Fibroblast of lung (primary cell): ENCODE data around the gene PYGO2.

Experiments
- EZH2 ChIP-seq: IDR thresholded peaks from 2 replicates; pipeline ENCODE4 v1.5.1; 2012; ENCODE audit warnings: low read length, control low read depth, mild to moderate bottlenecking; ENCODE audit errors: missing control alignments
- TF ChIP-seq, protein P1 (sequence below), 2 donors: IDR thresholded peaks in 1 of 2; conservative IDR thresholded peaks in 1 of 2; 1 replicate in 1 of 2; 2 replicates in 1 of 2; pipeline ENCODE4 v1.5.1; 2011 to 2012; ENCODE audit warnings: low read length in 2 of 2, control low read depth in 1 of 2, inconsistent platforms in 1 of 2, low read depth in 1 of 2, mild to moderate bottlenecking in 1 of 2

DNA sequence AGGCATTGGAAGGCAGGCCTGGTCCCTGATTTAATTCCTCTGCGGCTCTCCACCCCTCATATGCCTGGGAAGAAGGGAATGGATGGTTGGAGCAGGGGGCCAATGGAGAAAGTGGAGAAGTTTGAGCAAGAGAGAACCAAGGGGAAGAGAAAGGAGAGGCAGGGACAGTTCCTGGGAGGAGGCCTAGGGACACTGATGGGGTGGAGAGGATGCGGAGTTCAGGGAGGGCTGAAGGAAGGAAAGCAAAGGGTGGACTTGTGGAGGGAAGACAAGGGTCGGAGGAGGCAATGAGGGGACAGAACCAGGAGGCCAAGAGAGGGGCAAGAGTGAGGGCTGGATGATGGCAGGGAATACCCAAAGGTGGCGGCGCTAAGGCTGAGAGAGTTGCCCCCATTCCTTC is 48.2 kb upstream of the PYGO2 start:
- TF ChIP-seq, protein P1, sequence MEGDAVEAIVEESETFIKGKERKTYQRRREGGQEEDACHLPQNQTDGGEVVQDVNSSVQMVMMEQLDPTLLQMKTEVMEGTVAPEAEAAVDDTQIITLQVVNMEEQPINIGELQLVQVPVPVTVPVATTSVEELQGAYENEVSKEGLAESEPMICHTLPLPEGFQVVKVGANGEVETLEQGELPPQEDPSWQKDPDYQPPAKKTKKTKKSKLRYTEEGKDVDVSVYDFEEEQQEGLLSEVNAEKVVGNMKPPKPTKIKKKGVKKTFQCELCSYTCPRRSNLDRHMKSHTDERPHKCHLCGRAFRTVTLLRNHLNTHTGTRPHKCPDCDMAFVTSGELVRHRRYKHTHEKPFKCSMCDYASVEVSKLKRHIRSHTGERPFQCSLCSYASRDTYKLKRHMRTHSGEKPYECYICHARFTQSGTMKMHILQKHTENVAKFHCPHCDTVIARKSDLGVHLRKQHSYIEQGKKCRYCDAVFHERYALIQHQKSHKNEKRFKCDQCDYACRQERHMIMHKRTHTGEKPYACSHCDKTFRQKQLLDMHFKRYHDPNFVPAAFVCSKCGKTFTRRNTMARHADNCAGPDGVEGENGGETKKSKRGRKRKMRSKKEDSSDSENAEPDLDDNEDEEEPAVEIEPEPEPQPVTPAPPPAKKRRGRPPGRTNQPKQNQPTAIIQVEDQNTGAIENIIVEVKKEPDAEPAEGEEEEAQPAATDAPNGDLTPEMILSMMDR (conservative IDR thresholded peaks at IDR 0.05 in 1 of 2, IDR thresholded peaks at IDR 0.05 in 1 of 2; ENCODE audit: low read depth in 1 of 2, low read length in 2 of 2): no peak
- TF ChIP-seq EZH2: no peak
